ENCODE data around the gene WSB1. TPM values are rescaled to one million over a fixed set of nuclear protein-coding genes. Genes with fewer than 3 reads are reported as not detected.

WSB1 gene
- total and polyA plus RNA-seq, 2 of the 8 experiments (the other 6 are each of a cell fraction or from before 2014, with no cell fraction given) = 113 to 140 TPM

DNA sequence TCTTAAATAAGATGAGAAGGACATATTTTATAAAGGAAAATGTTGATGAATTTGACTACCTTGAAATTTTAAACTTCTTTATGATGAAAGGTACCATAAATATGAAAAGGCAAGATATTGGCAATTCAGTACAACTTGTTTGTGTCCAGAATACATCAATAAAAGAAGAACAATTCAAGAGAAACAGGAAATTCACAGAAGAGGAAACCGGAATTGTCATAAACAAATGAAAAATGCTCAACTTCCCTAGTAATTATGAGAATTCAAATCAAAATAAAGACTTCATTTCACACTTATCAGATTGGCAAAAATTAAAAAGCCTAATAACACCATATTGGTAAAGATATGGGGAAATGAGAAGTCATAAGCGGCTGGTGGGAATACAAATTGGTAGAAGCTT is 54.3 kb downstream of the WSB1 start (continued):
- TF ChIP-seq, protein P1, sequence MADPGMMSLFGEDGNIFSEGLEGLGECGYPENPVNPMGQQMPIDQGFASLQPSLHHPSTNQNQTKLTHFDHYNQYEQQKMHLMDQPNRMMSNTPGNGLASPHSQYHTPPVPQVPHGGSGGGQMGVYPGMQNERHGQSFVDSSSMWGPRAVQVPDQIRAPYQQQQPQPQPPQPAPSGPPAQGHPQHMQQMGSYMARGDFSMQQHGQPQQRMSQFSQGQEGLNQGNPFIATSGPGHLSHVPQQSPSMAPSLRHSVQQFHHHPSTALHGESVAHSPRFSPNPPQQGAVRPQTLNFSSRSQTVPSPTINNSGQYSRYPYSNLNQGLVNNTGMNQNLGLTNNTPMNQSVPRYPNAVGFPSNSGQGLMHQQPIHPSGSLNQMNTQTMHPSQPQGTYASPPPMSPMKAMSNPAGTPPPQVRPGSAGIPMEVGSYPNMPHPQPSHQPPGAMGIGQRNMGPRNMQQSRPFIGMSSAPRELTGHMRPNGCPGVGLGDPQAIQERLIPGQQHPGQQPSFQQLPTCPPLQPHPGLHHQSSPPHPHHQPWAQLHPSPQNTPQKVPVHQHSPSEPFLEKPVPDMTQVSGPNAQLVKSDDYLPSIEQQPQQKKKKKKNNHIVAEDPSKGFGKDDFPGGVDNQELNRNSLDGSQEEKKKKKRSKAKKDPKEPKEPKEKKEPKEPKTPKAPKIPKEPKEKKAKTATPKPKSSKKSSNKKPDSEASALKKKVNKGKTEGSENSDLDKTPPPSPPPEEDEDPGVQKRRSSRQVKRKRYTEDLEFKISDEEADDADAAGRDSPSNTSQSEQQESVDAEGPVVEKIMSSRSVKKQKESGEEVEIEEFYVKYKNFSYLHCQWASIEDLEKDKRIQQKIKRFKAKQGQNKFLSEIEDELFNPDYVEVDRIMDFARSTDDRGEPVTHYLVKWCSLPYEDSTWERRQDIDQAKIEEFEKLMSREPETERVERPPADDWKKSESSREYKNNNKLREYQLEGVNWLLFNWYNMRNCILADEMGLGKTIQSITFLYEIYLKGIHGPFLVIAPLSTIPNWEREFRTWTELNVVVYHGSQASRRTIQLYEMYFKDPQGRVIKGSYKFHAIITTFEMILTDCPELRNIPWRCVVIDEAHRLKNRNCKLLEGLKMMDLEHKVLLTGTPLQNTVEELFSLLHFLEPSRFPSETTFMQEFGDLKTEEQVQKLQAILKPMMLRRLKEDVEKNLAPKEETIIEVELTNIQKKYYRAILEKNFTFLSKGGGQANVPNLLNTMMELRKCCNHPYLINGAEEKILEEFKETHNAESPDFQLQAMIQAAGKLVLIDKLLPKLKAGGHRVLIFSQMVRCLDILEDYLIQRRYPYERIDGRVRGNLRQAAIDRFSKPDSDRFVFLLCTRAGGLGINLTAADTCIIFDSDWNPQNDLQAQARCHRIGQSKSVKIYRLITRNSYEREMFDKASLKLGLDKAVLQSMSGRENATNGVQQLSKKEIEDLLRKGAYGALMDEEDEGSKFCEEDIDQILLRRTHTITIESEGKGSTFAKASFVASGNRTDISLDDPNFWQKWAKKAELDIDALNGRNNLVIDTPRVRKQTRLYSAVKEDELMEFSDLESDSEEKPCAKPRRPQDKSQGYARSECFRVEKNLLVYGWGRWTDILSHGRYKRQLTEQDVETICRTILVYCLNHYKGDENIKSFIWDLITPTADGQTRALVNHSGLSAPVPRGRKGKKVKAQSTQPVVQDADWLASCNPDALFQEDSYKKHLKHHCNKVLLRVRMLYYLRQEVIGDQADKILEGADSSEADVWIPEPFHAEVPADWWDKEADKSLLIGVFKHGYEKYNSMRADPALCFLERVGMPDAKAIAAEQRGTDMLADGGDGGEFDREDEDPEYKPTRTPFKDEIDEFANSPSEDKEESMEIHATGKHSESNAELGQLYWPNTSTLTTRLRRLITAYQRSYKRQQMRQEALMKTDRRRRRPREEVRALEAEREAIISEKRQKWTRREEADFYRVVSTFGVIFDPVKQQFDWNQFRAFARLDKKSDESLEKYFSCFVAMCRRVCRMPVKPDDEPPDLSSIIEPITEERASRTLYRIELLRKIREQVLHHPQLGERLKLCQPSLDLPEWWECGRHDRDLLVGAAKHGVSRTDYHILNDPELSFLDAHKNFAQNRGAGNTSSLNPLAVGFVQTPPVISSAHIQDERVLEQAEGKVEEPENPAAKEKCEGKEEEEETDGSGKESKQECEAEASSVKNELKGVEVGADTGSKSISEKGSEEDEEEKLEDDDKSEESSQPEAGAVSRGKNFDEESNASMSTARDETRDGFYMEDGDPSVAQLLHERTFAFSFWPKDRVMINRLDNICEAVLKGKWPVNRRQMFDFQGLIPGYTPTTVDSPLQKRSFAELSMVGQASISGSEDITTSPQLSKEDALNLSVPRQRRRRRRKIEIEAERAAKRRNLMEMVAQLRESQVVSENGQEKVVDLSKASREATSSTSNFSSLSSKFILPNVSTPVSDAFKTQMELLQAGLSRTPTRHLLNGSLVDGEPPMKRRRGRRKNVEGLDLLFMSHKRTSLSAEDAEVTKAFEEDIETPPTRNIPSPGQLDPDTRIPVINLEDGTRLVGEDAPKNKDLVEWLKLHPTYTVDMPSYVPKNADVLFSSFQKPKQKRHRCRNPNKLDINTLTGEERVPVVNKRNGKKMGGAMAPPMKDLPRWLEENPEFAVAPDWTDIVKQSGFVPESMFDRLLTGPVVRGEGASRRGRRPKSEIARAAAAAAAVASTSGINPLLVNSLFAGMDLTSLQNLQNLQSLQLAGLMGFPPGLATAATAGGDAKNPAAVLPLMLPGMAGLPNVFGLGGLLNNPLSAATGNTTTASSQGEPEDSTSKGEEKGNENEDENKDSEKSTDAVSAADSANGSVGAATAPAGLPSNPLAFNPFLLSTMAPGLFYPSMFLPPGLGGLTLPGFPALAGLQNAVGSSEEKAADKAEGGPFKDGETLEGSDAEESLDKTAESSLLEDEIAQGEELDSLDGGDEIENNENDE (IDR thresholded peaks at IDR 0.05; ENCODE audit: insufficient replicate concordance, low read length) = no peak
- no peak for TF ChIP-seq SIRT6 (IDR thresholded peaks at IDR 0.05; ENCODE audit: low read length)

All from H1 (cell line).